H1 (cell line): Measurements from ENCODE around the gene PRR5L. TPM values are rescaled to one million over a fixed set of nuclear protein-coding genes. Genes with fewer than 3 reads are reported as not detected.
"Not testable (repeated sequence)": the region's sequence is repeated elsewhere in the genome, so short reads cannot be mapped to it uniquely, and the experiment has no call there.

Source experiments
- CTCF ChIA-PET: fragments of 300-600 bp; sonication (Branson Sonifier 250); formaldehyde crosslinking; loops from one replicate; lab custom pipeline; 2021; ENCODE audit not compliant: partially characterized antibody; lab: Charles Lee
- POLR2A ChIA-PET: fragments of 300-600 bp; sonication (Branson Sonifier 250); formaldehyde crosslinking; loops from one replicate; lab custom pipeline; 2021; ENCODE audit warnings: inconsistent platforms; ENCODE audit not compliant: partially characterized antibody; lab: Charles Lee
- DNase-seq, 2 experiments: peaks; one replicate each; pipeline versions ENCODE4 v3.0.0 to v3.0.0-alpha.2; 2010 to 2022; ENCODE audit warnings: low spot score in 2 of 2, low read depth in 1 of 2, mixed read lengths in 1 of 2
- FAIRE-seq: peaks from 2 replicates; lab custom pipeline; 2011; peaks lifted over from hg19 to GRCh38; lab: Jason Lieb, UNC
- H2AFZ ChIP-seq: 2 replicates; pipeline ENCODE4 v1.8.1; 2012; ENCODE audit warnings: low read length, inconsistent platforms
- H2AK5ac ChIP-seq: 2 replicates; pipeline ENCODE4 v1.6.1; 2013; ENCODE audit warnings: low read depth, low read length
- H2BK120ac ChIP-seq: replicated peaks from 2 replicates; pipeline ENCODE3; 2013; ENCODE audit warnings: low read depth, low read length, inconsistent platforms
- H2BK12ac ChIP-seq: 2 replicates; pipeline ENCODE4 v1.6.1; 2013; ENCODE audit warnings: low read depth, low read length
- H2BK15ac ChIP-seq: 2 replicates; pipeline ENCODE4 v1.6.1; 2013; ENCODE audit warnings: low read length
- H2BK20ac ChIP-seq: 2 replicates; pipeline ENCODE4 v1.6.1; 2013; ENCODE audit warnings: low read length
- H2BK5ac ChIP-seq: 2 replicates; pipeline ENCODE4 v1.6.1; 2013; ENCODE audit warnings: low read depth, low read length
- H3K14ac ChIP-seq: 2 replicates; pipeline ENCODE4 v1.6.1; 2013; ENCODE audit warnings: inconsistent platforms; ENCODE audit not compliant: insufficient read length
- H3K18ac ChIP-seq: 2 replicates; pipeline ENCODE4 v1.6.1; 2013; ENCODE audit warnings: low read length; ENCODE audit errors: extremely low read depth
- H3K23ac ChIP-seq: 2 replicates; pipeline ENCODE4 v1.6.1; 2013; ENCODE audit warnings: inconsistent platforms; ENCODE audit not compliant: insufficient read length
- H3K23me2 ChIP-seq: 2 replicates; pipeline ENCODE4 v1.6.1; 2013; ENCODE audit warnings: low read depth, low read length
- H3K27ac ChIP-seq: 2 replicates; pipeline ENCODE4 v1.6.1; 2011; ENCODE audit warnings: low read depth, low read length, inconsistent platforms
- H3K27me3 ChIP-seq, 4 experiments: replicated peaks in 1 of 4; 1 replicate in 1 of 4; 2 replicates in 3 of 4; pipeline versions ENCODE4 v1.6.1 to v1.8.1; 2011 to 2013; ENCODE audit warnings: low read length in 3 of 4, mild to moderate bottlenecking in 3 of 4, inconsistent platforms in 2 of 4, mixed read lengths in 2 of 4, moderate library complexity in 1 of 4; ENCODE audit not compliant: control insufficient read depth in 3 of 4, insufficient read depth in 3 of 4; ENCODE audit errors: extremely low read depth in 1 of 4
- H3K36me3 ChIP-seq, 4 experiments: 2 replicates each; pipeline versions ENCODE4 v1.6.1 to v1.8.1; 2011 to 2013; ENCODE audit warnings: mild to moderate bottlenecking in 4 of 4, low read length in 3 of 4, moderate library complexity in 2 of 4, control low read depth in 1 of 4, inconsistent platforms in 1 of 4; ENCODE audit not compliant: insufficient read depth in 4 of 4, control insufficient read depth in 2 of 4
- H3K4ac ChIP-seq: replicated peaks from 2 replicates; pipeline ENCODE3; 2013; ENCODE audit warnings: low read length, low read depth, mixed read lengths, inconsistent platforms; ENCODE audit not compliant: insufficient read length
- H3K4me1 ChIP-seq, 4 experiments: replicated peaks in 1 of 4; 1 replicate in 1 of 4; 2 replicates in 3 of 4; pipeline versions ENCODE4 v1.6.1 to v1.8.1; 2011 to 2013; ENCODE audit warnings: low read length in 3 of 4, inconsistent platforms in 2 of 4, mixed read lengths in 1 of 4; ENCODE audit not compliant: insufficient read depth in 4 of 4, control insufficient read depth in 3 of 4
- H3K4me2 ChIP-seq, 2 experiments: 2 replicates each; pipeline versions ENCODE4 v1.6.1 to v1.8.1; 2011 to 2013; ENCODE audit warnings: low read depth in 2 of 2, low read length in 2 of 2, control low read depth in 1 of 2, inconsistent platforms in 1 of 2, mild to moderate bottlenecking in 1 of 2; ENCODE audit not compliant: insufficient read depth in 1 of 2
- H3K4me3 ChIP-seq, 4 experiments: fragments of 200-600, 300-600 bp in 1 of 4; sonication (generic), shearing (Covaris generic), sonication (Bioruptor Twin) in 1 of 4; 2 replicates each; pipeline versions ENCODE4 v1.5.1 to v1.8.1; 2011 to 2016; ENCODE audit warnings: low read length in 4 of 4, low read depth in 3 of 4, control low read depth in 2 of 4, inconsistent platforms in 2 of 4, mild to moderate bottlenecking in 2 of 4, mixed read lengths in 1 of 4, moderate library complexity in 1 of 4; ENCODE audit not compliant: insufficient read depth in 2 of 4; ENCODE audit errors: extremely low read depth in 1 of 4
- H3K56ac ChIP-seq: replicated peaks from 2 replicates; pipeline ENCODE3; 2013; ENCODE audit warnings: low read depth, mild to moderate bottlenecking, mixed read lengths, low read length, inconsistent platforms; ENCODE audit not compliant: insufficient read length
- H3K79me1 ChIP-seq: 2 replicates; pipeline ENCODE4 v1.6.1; 2013; ENCODE audit warnings: low read depth, low read length, control low read depth
- H3K79me2 ChIP-seq, 2 experiments: 2 replicates each; pipeline versions ENCODE4 v1.6.1 to v1.8.1; 2012 to 2013; ENCODE audit warnings: low read length in 2 of 2, mild to moderate bottlenecking in 2 of 2, inconsistent platforms in 1 of 2; ENCODE audit not compliant: insufficient read depth in 2 of 2, control insufficient read depth in 1 of 2
- H3K9ac ChIP-seq, 4 experiments: replicated peaks in 1 of 4; 1 replicate in 1 of 4; 2 replicates in 3 of 4; pipeline versions ENCODE4 v1.6.1 to v1.8.1; 2011 to 2013; ENCODE audit warnings: low read depth in 3 of 4, low read length in 3 of 4, control low read depth in 2 of 4, mild to moderate bottlenecking in 2 of 4, moderate library complexity in 2 of 4, inconsistent platforms in 1 of 4; ENCODE audit errors: extremely low read depth in 1 of 4
- H3K9me3 ChIP-seq, 2 experiments: 2 replicates each; pipeline versions ENCODE4 v1.6.1 to v1.8.1; 2012 to 2013; ENCODE audit warnings: mild to moderate bottlenecking in 2 of 2, moderate library complexity in 2 of 2, control low read depth in 1 of 2, inconsistent platforms in 1 of 2, low read depth in 1 of 2, low read length in 1 of 2, mixed read lengths in 1 of 2; ENCODE audit not compliant: insufficient read depth in 2 of 2
- H4K20me1 ChIP-seq, 2 experiments: replicated peaks in 1 of 2; 2 replicates each; pipeline versions ENCODE3 to v1.8.1; 2011 to 2013; ENCODE audit warnings: inconsistent platforms in 2 of 2, low read length in 2 of 2, mild to moderate bottlenecking in 1 of 2; ENCODE audit not compliant: insufficient read depth in 2 of 2, control insufficient read depth in 1 of 2
- H4K5ac ChIP-seq: 2 replicates; pipeline ENCODE4 v1.6.1; 2013; ENCODE audit warnings: low read length, low read depth, mixed read lengths, inconsistent platforms; ENCODE audit not compliant: insufficient read length
- H4K8ac ChIP-seq: 2 replicates; pipeline ENCODE4 v1.8.0; 2013; ENCODE audit warnings: mild to moderate bottlenecking, moderate library complexity, low read length, inconsistent platforms; ENCODE audit not compliant: insufficient read depth; ENCODE audit errors: extremely low read depth
- H4K91ac ChIP-seq: replicated peaks from 2 replicates; pipeline ENCODE3; 2013; ENCODE audit warnings: low read length, mixed read lengths, inconsistent platforms; ENCODE audit not compliant: insufficient read length
- YY1 ChIP-seq: IDR thresholded peaks from 2 replicates; pipeline ENCODE4 v1.6.1; 2011; ENCODE audit warnings: low read depth, mild to moderate bottlenecking, low read length
- WGBS, 2 experiments: shearing (Covaris generic) in 1 of 2; methylation state at CpG; one replicate each; pipeline versions ENCODE4 v1.1.6 to v1.1.7; 2013 to 2015; ENCODE audit warnings: low lambda C conversion rate in 2 of 2, mixed read lengths in 2 of 2, inconsistent platforms in 1 of 2, low coverage in 1 of 2, missing lambda C conversion rate in 1 of 2; ENCODE audit not compliant: insufficient replicate concordance in 2 of 2, insufficient coverage in 1 of 2, insufficient read length in 1 of 2; ENCODE audit errors: extremely low coverage in 1 of 2, missing lambda C conversion rate in 1 of 2; 5-methylcytosine and 5-hydroxymethylcytosine counted together
- polyA plus RNA-seq, 7 experiments: library from polyadenylated mRNA; depleted of rRNA in 3 of 7; stranded (reverse) in 5 of 7; unstranded in 2 of 7; fragments of >200 nt in 5 of 7; fragments of 200-250 nt in 2 of 7; gene quantifications; 1 replicate in 5 of 7; 2 replicates in 1 of 7; 4 replicates in 1 of 7; pipeline versions ENCODE4 v1.2.1 to v1.2.3, GENCODE V29; 2011 to 2013; ENCODE audit warnings: missing spikeins in 2 of 7, mixed read lengths in 2 of 7
- total RNA-seq: library from RNA; stranded (reverse); fragmentation: NEBNext Ultra II Directional; extraction: Animal tissue kit (Norgen Biotek cat#: 25700); gene quantifications from 2 replicates; pipeline ENCODE4 v1.2.1, GENCODE V29; 2021

The PRR5L gene
- total and polyA plus RNA-seq, 2 of the 8 experiments (the other 6 are each of a cell fraction or from before 2014, with no cell fraction given), result 6.6 to 10.1 TPM

- H4K8ac ChIP-seq, H3K4me3 ChIP-seq, FAIRE-seq, H3K27me3 ChIP-seq, H3K18ac ChIP-seq, H2BK5ac ChIP-seq, H4K5ac ChIP-seq, H3K9ac ChIP-seq, H3K23me2 ChIP-seq, H3K79me1 ChIP-seq, H3K4me2 ChIP-seq, H4K20me1 ChIP-seq, H3K14ac ChIP-seq, H3K36me3 ChIP-seq, H2BK120ac ChIP-seq, H2AK5ac ChIP-seq, H2AFZ ChIP-seq, H3K27ac ChIP-seq, H3K79me2 ChIP-seq, H3K9me3 ChIP-seq, DNase-seq, H2BK12ac ChIP-seq, H3K4me1 ChIP-seq, H3K4ac ChIP-seq, H3K56ac ChIP-seq, H2BK20ac ChIP-seq, H3K23ac ChIP-seq, H4K91ac ChIP-seq: not testable (repeated sequence)
- POLR2A ChIA-PET, result interaction anchor here (1.6 kb wide), 1 partner anchor 9 kb away, joined by 4 read pairs; no protein-coding TSS in a partner anchor
- peak overlapping the region; percentile 25; the same call in 1 of the 2 replicates for H2BK15ac ChIP-seq
- 95% methylated on average over 15 of the region's 15 CpGs; no CpG with 5 or more reads in 1 of the 2 experiments for WGBS, 2 experiments
- TF ChIP-seq YY1, result peak; percentile 67; the same call in 1 of the 2 replicates
- CTCF ChIA-PET, result interaction anchor here (1.2 kb wide), 1 partner anchor 32 kb away, joined by 3 read pairs; no protein-coding TSS in a partner anchor
Observed at GRCh38 chr11:36324956-36325355, 28.9 kb downstream of the PRR5L start.

- H3K27ac ChIP-seq, H3K18ac ChIP-seq, FAIRE-seq, H4K5ac ChIP-seq, H3K9me3 ChIP-seq, DNase-seq, H4K20me1 ChIP-seq, H4K91ac ChIP-seq, H3K79me1 ChIP-seq, H2AFZ ChIP-seq, H3K4me2 ChIP-seq, H3K79me2 ChIP-seq, H2BK5ac ChIP-seq, H2AK5ac ChIP-seq, H2BK20ac ChIP-seq, H3K23ac ChIP-seq, H3K36me3 ChIP-seq, H4K8ac ChIP-seq, POLR2A ChIA-PET, H3K27me3 ChIP-seq, H3K9ac ChIP-seq, H3K56ac ChIP-seq, H3K23me2 ChIP-seq, H3K4ac ChIP-seq, H2BK12ac ChIP-seq, H2BK120ac ChIP-seq, H3K4me1 ChIP-seq, H3K14ac ChIP-seq, H3K4me3 ChIP-seq: not testable (repeated sequence)
- H2BK15ac ChIP-seq, result 0 out of 2 replicates have a peak overlapping the region, but pooled peaks have one; percentile 25
- CTCF ChIA-PET, result interaction anchor here (0.6 to 1.2 kb wide), 2 partner anchors 33 to 243 kb away, joined by 3 read pairs; no protein-coding TSS in a partner anchor
- WGBS, 2 experiments, result 90% methylated on average over 5 of the region's 5 CpGs; no CpG with 5 or more reads in 1 of the 2 experiments
Observed at GRCh38 chr11:36325403-36325802, 29.3 kb downstream of the PRR5L start.
